ENCODE data around the gene WBP2.

WBP2 gene

GRCh38 chr17:75850928-75851692, 4.0 kb downstream of the WBP2 start:
- Histone ChIP-seq H3K4me3 (ENCODE audit: low read length) (no peak overlapping the region), H2AFZ (ENCODE audit: low read depth, low read length) (no peak overlapping the region), H3K36me3 (ENCODE audit: insufficient read depth, low read length) (peaks cover 49% of the 10 kb centered on the region), H3K27me3 (ENCODE audit: insufficient read depth, low read length) (no peaks in the 10 kb centered on the region), H3K4me1 (ENCODE audit: insufficient read depth, low read length) (peaks cover 8% of the 10 kb centered on the region), H3K9me3 (ENCODE audit: low read length) (no peaks in the 10 kb centered on the region)

GRCh38 chr17:75849724-75850123, 5.4 kb downstream of the WBP2 start:
- Histone ChIP-seq H3K36me3 (ENCODE audit: insufficient read depth, low read length) (peaks cover 52% of the 10 kb centered on the region), H2AFZ (ENCODE audit: low read depth, low read length) (no peak overlapping the region), H3K27me3 (ENCODE audit: insufficient read depth, low read length) (no peaks in the 10 kb centered on the region), H3K9me3 (ENCODE audit: low read length) (no peaks in the 10 kb centered on the region), H3K4me1 (ENCODE audit: insufficient read depth, low read length) (peaks cover 8% of the 10 kb centered on the region), H3K4me3 (ENCODE audit: low read length) (no peak overlapping the region)

- Histone ChIP-seq H3K27me3 (ENCODE audit: insufficient read depth, low read length) (no peaks in the 10 kb centered on the region), H3K36me3 (ENCODE audit: insufficient read depth, low read length) (peaks cover 52% of the 10 kb centered on the region), H2AFZ (ENCODE audit: low read depth, low read length) (no peak overlapping the region), H3K4me3 (ENCODE audit: low read length) (no peak overlapping the region), H3K4me1 (ENCODE audit: insufficient read depth, low read length) (peaks cover 3% of the 10 kb centered on the region), H3K9me3 (ENCODE audit: low read length) (no peaks in the 10 kb centered on the region)
These were observed 5.9 kb downstream of the WBP2 start for GRCh38 chr17:75849279-75849646.

GRCh38 chr17:75848523-75849278, 6.4 kb downstream of the WBP2 start:
- Histone ChIP-seq H3K4me1 (ENCODE audit: insufficient read depth, low read length) (no peaks in the 10 kb centered on the region), H3K4me3 (ENCODE audit: low read length) (no peak overlapping the region), H3K27me3 (ENCODE audit: insufficient read depth, low read length) (no peaks in the 10 kb centered on the region), H3K9me3 (ENCODE audit: low read length) (no peaks in the 10 kb centered on the region), H3K36me3 (ENCODE audit: insufficient read depth, low read length) (peaks cover 52% of the 10 kb centered on the region), H2AFZ (ENCODE audit: low read depth, low read length) (no peak overlapping the region)

GRCh38 chr17:75847614-75848522, 7.3 kb downstream of the WBP2 start:
- Histone ChIP-seq H3K4me3 (ENCODE audit: low read length) (no peak overlapping the region), H3K36me3 (ENCODE audit: insufficient read depth, low read length) (peaks cover 52% of the 10 kb centered on the region)

GRCh38 chr17:75846692-75847613, 8.2 kb downstream of the WBP2 start:
- Histone ChIP-seq H3K4me1 (ENCODE audit: insufficient read depth, low read length) (no peaks in the 10 kb centered on the region), H3K27me3 (ENCODE audit: insufficient read depth, low read length) (no peaks in the 10 kb centered on the region), H3K9me3 (ENCODE audit: low read length) (no peaks in the 10 kb centered on the region), H3K4me3 (ENCODE audit: low read length) (no peak overlapping the region), H3K36me3 (ENCODE audit: insufficient read depth, low read length) (peaks cover 52% of the 10 kb centered on the region), H2AFZ (ENCODE audit: low read depth, low read length) (no peak overlapping the region)

More at GRCh38 chr17:75847614-75848522, 7.3 kb downstream of the WBP2 start:
- Histone ChIP-seq H3K4me1 (ENCODE audit: insufficient read depth, low read length) (no peaks in the 10 kb centered on the region), H3K27me3 (ENCODE audit: insufficient read depth, low read length) (no peaks in the 10 kb centered on the region), H2AFZ (ENCODE audit: low read depth, low read length) (no peak overlapping the region), H3K9me3 (ENCODE audit: low read length) (no peaks in the 10 kb centered on the region)

GRCh38 chr17:75845933-75846691, 9.0 kb downstream of the WBP2 start:
- H3K36me3 ChIP-seq (ENCODE audit: insufficient read depth, low read length), result peaks cover 46% of the 10 kb centered on the region
- no peak overlapping the region for H2AFZ ChIP-seq (ENCODE audit: low read depth, low read length)
- no peak overlapping the region for H3K4me3 ChIP-seq (ENCODE audit: low read length)
- H3K4me1 ChIP-seq (ENCODE audit: insufficient read depth, low read length), result no peaks in the 10 kb centered on the region
- H3K27me3 ChIP-seq (ENCODE audit: insufficient read depth, low read length), result no peaks in the 10 kb centered on the region
- no peaks in the 10 kb centered on the region for H3K9me3 ChIP-seq (ENCODE audit: low read length)

- Histone ChIP-seq H3K36me3 (ENCODE audit: insufficient read depth, low read length) (peaks cover 39% of the 10 kb centered on the region), H2AFZ (ENCODE audit: low read depth, low read length) (no peak overlapping the region), H3K9me3 (ENCODE audit: low read length) (no peaks in the 10 kb centered on the region), H3K27me3 (ENCODE audit: insufficient read depth, low read length) (no peaks in the 10 kb centered on the region), H3K4me1 (ENCODE audit: insufficient read depth, low read length) (no peaks in the 10 kb centered on the region), H3K4me3 (ENCODE audit: low read length) (no peak overlapping the region)
These were observed 9.9 kb downstream of the WBP2 start for GRCh38 chr17:75845058-75845711.

- no peak overlapping the region for H3K4me3 ChIP-seq (ENCODE audit: low read length)
- H3K9me3 ChIP-seq (ENCODE audit: low read length), result no peaks in the 10 kb centered on the region
- no peaks in the 10 kb centered on the region for H3K4me1 ChIP-seq (ENCODE audit: insufficient read depth, low read length)
- no peaks in the 10 kb centered on the region for H3K27me3 ChIP-seq (ENCODE audit: insufficient read depth, low read length)
- no peak overlapping the region for H2AFZ ChIP-seq (ENCODE audit: low read depth, low read length)
- peaks cover 35% of the 10 kb centered on the region for H3K36me3 ChIP-seq (ENCODE audit: insufficient read depth, low read length)
These were observed 10.5 kb downstream of the WBP2 start for GRCh38 chr17:75844530-75845057.

GRCh38 chr17:75843577-75844529, 11.3 kb downstream of the WBP2 start, which contains the start of gene UNC13D:
Gene UNC13D (minus strand): TSS chr17:75844404. CDS start chr17:75844337, 67 bp downstream.
- no peak within 1 kb of the TSS for H2AFZ ChIP-seq (ENCODE audit: low read depth, low read length)
- H3K27me3 ChIP-seq (ENCODE audit: insufficient read depth, low read length), result no peaks in the 10 kb centered on the region
- peaks cover 27% of the 10 kb centered on the region for H3K36me3 ChIP-seq (ENCODE audit: insufficient read depth, low read length)
- no peaks in the 10 kb centered on the region for H3K9me3 ChIP-seq (ENCODE audit: low read length)
- no peak within 1 kb of the TSS for H3K4me3 ChIP-seq (ENCODE audit: low read length)
- no peaks in the 10 kb centered on the region for H3K4me1 ChIP-seq (ENCODE audit: insufficient read depth, low read length)
